Parathyroid adenoma (tissue), 2 donors: ENCODE measurements around the gene VPS13D.

Source experiments
- H2AFZ ChIP-seq: fragments of 300-600 bp; sonication (generic); one replicate; pipeline ENCODE4 v1.7.0; 2017; ENCODE audit warnings: antibody characterized with exemption, mild to moderate bottlenecking
- H3K27ac ChIP-seq: fragments of 300-600 bp; sonication (generic); one replicate; pipeline ENCODE4 v1.7.0; 2017
- H3K27me3 ChIP-seq: fragments of 300-600 bp; sonication (generic); one replicate; pipeline ENCODE4 v1.7.0; 2017; ENCODE audit warnings: low read length; ENCODE audit not compliant: control insufficient read depth, insufficient read depth
- H3K36me3 ChIP-seq: fragments of 300-600 bp; sonication (generic); one replicate; pipeline ENCODE4 v1.7.0; 2017; ENCODE audit warnings: low read length; ENCODE audit not compliant: control insufficient read depth, insufficient read depth
- H3K4me1 ChIP-seq: fragments of 300-600 bp; sonication (generic); one replicate; pipeline ENCODE4 v1.7.0; 2017; ENCODE audit warnings: control low read depth
- H3K4me2 ChIP-seq: fragments of 300-600 bp; sonication (generic); one replicate; pipeline ENCODE4 v1.7.0; 2017; ENCODE audit warnings: low read length
- H3K4me3 ChIP-seq: fragments of 300-600 bp; sonication (generic); one replicate; pipeline ENCODE4 v1.7.0; 2017; ENCODE audit warnings: low read depth, low read length
- H3K79me2 ChIP-seq: fragments of 300-600 bp; sonication (generic); one replicate; pipeline ENCODE4 v1.7.0; 2017; ENCODE audit warnings: control low read depth
- H3K9ac ChIP-seq: fragments of 300-600 bp; sonication (generic); one replicate; pipeline ENCODE4 v1.7.0; 2017; ENCODE audit warnings: mild to moderate bottlenecking
- H3K9me3 ChIP-seq: fragments of 300-600 bp; sonication (generic); one replicate; pipeline ENCODE4 v1.7.0; 2017; ENCODE audit warnings: low read length; ENCODE audit not compliant: control insufficient read depth
- CTCF ChIP-seq: fragments of 300-600 bp; sonication (generic); IDR thresholded peaks from one replicate; pipeline ENCODE4 v1.7.0; 2017; ENCODE audit warnings: antibody characterized with exemption, mild to moderate bottlenecking
- donor health status: primary hyperparathyroidism.

VPS13D gene

GRCh38 chr1:12249181-12249580 is 19.4 kb downstream of the VPS13D start:
- Histone ChIP-seq H3K27ac (no peak overlapping the region), H3K36me3 (no peaks in the 10 kb centered on the region), H3K9me3 (no peaks in the 10 kb centered on the region), H3K79me2 (no peaks in the 10 kb centered on the region), H3K27me3 (no peaks in the 10 kb centered on the region), H3K4me2 (peak overlapping the region; percentile 9), H3K4me3 (no peak overlapping the region), H2AFZ (no peak overlapping the region), H3K9ac (no peak overlapping the region), H3K4me1 (no peaks in the 10 kb centered on the region)
- no peak for TF ChIP-seq CTCF

GRCh38 chr1:12249748-12250147 is 19.9 kb downstream of the VPS13D start:
- no peaks in the 10 kb centered on the region for H3K79me2 ChIP-seq
- H3K4me2 ChIP-seq: no peak overlapping the region
- no peak overlapping the region for H3K9ac ChIP-seq
- no peaks in the 10 kb centered on the region for H3K4me1 ChIP-seq
- H3K36me3 ChIP-seq: no peaks in the 10 kb centered on the region
- H3K27me3 ChIP-seq: no peaks in the 10 kb centered on the region
- no peak overlapping the region for H3K27ac ChIP-seq
- H3K4me3 ChIP-seq: no peak overlapping the region
- TF ChIP-seq CTCF: no peak
- no peak overlapping the region for H2AFZ ChIP-seq
- H3K9me3 ChIP-seq: no peaks in the 10 kb centered on the region

- H3K27me3 ChIP-seq: no peaks in the 10 kb centered on the region
- no peaks in the 10 kb centered on the region for H3K36me3 ChIP-seq
- H3K79me2 ChIP-seq: no peaks in the 10 kb centered on the region
Observed at GRCh38 chr1:12251442-12251841, 21.6 kb downstream of the VPS13D start.

GRCh38 chr1:12255913-12256312 is 26.1 kb downstream of the VPS13D start:
- no peaks in the 10 kb centered on the region for H3K9me3 ChIP-seq
- no peak overlapping the region for H3K9ac ChIP-seq
- H3K4me3 ChIP-seq: no peak overlapping the region
- H2AFZ ChIP-seq: no peak overlapping the region
- no peak overlapping the region for H3K27ac ChIP-seq
- no peak for TF ChIP-seq CTCF
- no peaks in the 10 kb centered on the region for H3K36me3 ChIP-seq
- H3K79me2 ChIP-seq: no peaks in the 10 kb centered on the region
- no peaks in the 10 kb centered on the region for H3K27me3 ChIP-seq
- H3K4me1 ChIP-seq: no peaks in the 10 kb centered on the region
- H3K4me2 ChIP-seq: no peak overlapping the region

More at GRCh38 chr1:12251442-12251841, 21.6 kb downstream of the VPS13D start:
- no peak overlapping the region for H3K4me3 ChIP-seq
- H2AFZ ChIP-seq: no peak overlapping the region
- no peaks in the 10 kb centered on the region for H3K9me3 ChIP-seq
- no peaks in the 10 kb centered on the region for H3K4me1 ChIP-seq
- H3K4me2 ChIP-seq: no peak overlapping the region
- H3K27ac ChIP-seq: no peak overlapping the region
- no peak for TF ChIP-seq CTCF
- no peak overlapping the region for H3K9ac ChIP-seq

- no peaks in the 10 kb centered on the region for H3K36me3 ChIP-seq
- no peak for TF ChIP-seq CTCF
- H3K9me3 ChIP-seq: no peaks in the 10 kb centered on the region
- no peak overlapping the region for H3K4me2 ChIP-seq
- H3K79me2 ChIP-seq: no peaks in the 10 kb centered on the region
- no peak overlapping the region for H3K9ac ChIP-seq
- no peak overlapping the region for H2AFZ ChIP-seq
- H3K27ac ChIP-seq: no peak overlapping the region
- no peak overlapping the region for H3K4me3 ChIP-seq
- H3K27me3 ChIP-seq: no peaks in the 10 kb centered on the region
- H3K4me1 ChIP-seq: no peaks in the 10 kb centered on the region
Observed at GRCh38 chr1:12258272-12258671, 28.4 kb downstream of the VPS13D start.
